Lung microvascular endothelial cell (primary cell): Measurements from ENCODE around the gene POMC. TPM values are rescaled to one million over a fixed set of nuclear protein-coding genes. Genes with fewer than 3 reads are reported as not detected.
"Not testable (repeated sequence)": the region's sequence is repeated elsewhere in the genome, so short reads cannot be mapped to it uniquely, and the experiment has no call there.

ENCODE experiments used
- DNase-seq, 2 donors: peaks; one replicate each; pipeline versions ENCODE4 v3.0.0 to v3.0.0-alpha.2; 2010; ENCODE audit warnings: low read depth in 2 of 2
- total RNA-seq: library from RNA; depleted of rRNA; stranded (reverse); fragments of >200 nt; gene quantifications from 2 replicates; pipeline ENCODE4 v1.2.1, GENCODE V29; 2014

POMC gene
- total RNA-seq, 1 donor from 2014 or later: 0.99 TPM

- no peak for DNase-seq
Observed at GRCh38 chr2:25176541-25177181, 8.3 kb upstream of the POMC start.

GRCh38 chr2:25176138-25176537, 7.8 kb upstream of the POMC start:
- no peak for DNase-seq

- no peak for DNase-seq
Observed at GRCh38 chr2:25174192-25174861, 5.9 kb upstream of the POMC start.

- no peak for DNase-seq
Observed at GRCh38 chr2:25173719-25174118, 5.3 kb upstream of the POMC start.

- no peak for DNase-seq
Observed at GRCh38 chr2:25170888-25171287, 2.5 kb upstream of the POMC start.

- DNase-seq: no peak
Observed at GRCh38 chr2:25169073-25169470, 692 bp upstream of the POMC start.

GRCh38 chr2:25165992-25166875, 2.1 kb downstream of the POMC start:
- peak in 1 of 2 donors; percentile 38 for DNase-seq

- no peak for DNase-seq
Observed at GRCh38 chr2:25164561-25164960, 3.8 kb downstream of the POMC start.

GRCh38 chr2:25162061-25162460, 6.3 kb downstream of the POMC start:
- DNase-seq: not testable (repeated sequence)

GRCh38 chr2:25161055-25161781, 7.2 kb downstream of the POMC start:
- peak in 1 of 2 donors; percentile 24 for DNase-seq

GRCh38 chr2:25160376-25160775, 8.0 kb downstream of the POMC start:
- DNase-seq: no peak

- no peak for DNase-seq
Observed at GRCh38 chr2:25159949-25160348, 8.4 kb downstream of the POMC start.

GRCh38 chr2:25158096-25158852, 10.1 kb downstream of the POMC start:
- DNase-seq: no peak

GRCh38 chr2:25155401-25155800, 13.0 kb downstream of the POMC start:
- no peak for DNase-seq

- no peak for DNase-seq
Observed at GRCh38 chr2:25151718-25152117, 16.7 kb downstream of the POMC start.

- not testable (repeated sequence) for DNase-seq
Observed at GRCh38 chr2:25150993-25151392, 17.4 kb downstream of the POMC start.

- DNase-seq: no peak
Observed at GRCh38 chr2:25149646-25150045, 18.7 kb downstream of the POMC start.

GRCh38 chr2:25146896-25147295, 21.5 kb downstream of the POMC start:
- DNase-seq: no peak

GRCh38 chr2:25145803-25146202, 22.6 kb downstream of the POMC start:
- no peak for DNase-seq

GRCh38 chr2:25141120-25141519, 27.3 kb downstream of the POMC start:
- no peak for DNase-seq

GRCh38 chr2:25140535-25140934, 27.8 kb downstream of the POMC start:
- not testable (repeated sequence) for DNase-seq
